A673 (cell line): ENCODE results near the gene TTLL12. TPM values are rescaled to one million over a fixed set of nuclear protein-coding genes. Genes with fewer than 3 reads are reported as not detected.
A peak's percentile ranks its signal among the peaks of the same experiment; 100 is the strongest.

Experiments used
- BruUV-seq: library from RNA; stranded (reverse); fragments of 400-500 nt; replicated peaks from 2 replicates; lab custom pipeline; 2021; lab: Mats Ljungman, UMichigan
- CTCF ChIA-PET: fragments of 300-600 bp; sonication (Branson Sonifier 250); formaldehyde crosslinking; loops from one replicate; lab custom pipeline; 2022; ENCODE audit warnings: antibody characterized with exemption; lab: Charles Lee
- POLR2A ChIA-PET: fragments of 300-600 bp; sonication (Branson Sonifier 250); formaldehyde crosslinking; loops from one replicate; lab custom pipeline; 2022; ENCODE audit warnings: antibody characterized with exemption; ENCODE audit not compliant: low non-redundant PET; lab: Charles Lee
- DNase-seq: peaks from one replicate; pipeline ENCODE4 v3.0.0-alpha.2; 2015; ENCODE audit warnings: low spot score
- H3K27ac ChIP-seq: fragments of 200-600 bp; sonication (generic); 2 replicates; pipeline ENCODE4 v1.5.1; 2016; ENCODE audit warnings: mixed run types, low read depth, mild to moderate bottlenecking, mixed read lengths, antibody characterized with exemption, low read length; ENCODE audit not compliant: poor library complexity, severe bottlenecking
- H3K27me3 ChIP-seq: fragments of 200-600 bp; sonication (generic); replicated peaks from 2 replicates; pipeline ENCODE4 v1.6.1; 2017; ENCODE audit warnings: mixed run types, low read depth, mild to moderate bottlenecking, mixed read lengths, antibody characterized with exemption, low read length; ENCODE audit not compliant: insufficient read depth, poor library complexity
- H3K36me3 ChIP-seq: fragments of 200-600 bp; sonication (generic); 2 replicates; pipeline ENCODE4 v1.6.1; 2016; ENCODE audit warnings: mixed run types, mild to moderate bottlenecking, mixed read lengths, antibody characterized with exemption, low read length; ENCODE audit not compliant: insufficient read depth, poor library complexity, severe bottlenecking
- H3K4me1 ChIP-seq: fragments of 200-600 bp; sonication (generic); 2 replicates; pipeline ENCODE4 v1.6.1; 2017; ENCODE audit warnings: mixed run types, mild to moderate bottlenecking, mixed read lengths, antibody characterized with exemption, low read length; ENCODE audit not compliant: insufficient read depth, poor library complexity, severe bottlenecking
- H3K4me3 ChIP-seq: fragments of 200-600 bp; sonication (generic); 2 replicates; pipeline ENCODE4 v1.5.1; 2016; ENCODE audit warnings: low read depth, mixed run types, mild to moderate bottlenecking, mixed read lengths, low read length; ENCODE audit not compliant: poor library complexity, severe bottlenecking
- H3K9me3 ChIP-seq: fragments of 200-600 bp; sonication (generic); 2 replicates; pipeline ENCODE4 v1.6.1; 2016; ENCODE audit warnings: mixed run types, low read depth, mild to moderate bottlenecking, mixed read lengths, antibody characterized with exemption, low read length; ENCODE audit not compliant: poor library complexity, severe bottlenecking
- CTCF ChIP-seq: fragments of 300-800, 200-600 bp; sonication (generic); conservative IDR thresholded peaks from 2 replicates; pipeline ENCODE4 v1.5.1; 2017; ENCODE audit warnings: low read depth, mild to moderate bottlenecking, antibody characterized with exemption, low read length, moderate library complexity, mixed read lengths
- EZH2 ChIP-seq: fragments of 200-600 bp; sonication (generic); IDR thresholded peaks from 2 replicates; pipeline ENCODE4 v1.6.1; 2017; ENCODE audit warnings: borderline replicate concordance, low read depth, mild to moderate bottlenecking, mixed read lengths, antibody characterized with exemption, low read length; ENCODE audit not compliant: poor library complexity, severe bottlenecking
- intact Hi-C: fragments of 100-400 bp; cut with micrococcal nuclease; formaldehyde crosslinking; loops from one replicate; pipeline ENCODE4 v1.10.0; 2022; ENCODE audit not compliant: unreplicated experiment
- total RNA-seq: library from RNA; stranded (reverse); gene quantifications from 2 replicates; pipeline ENCODE4 v1.2.3, GENCODE V29; 2021

TTLL12 gene
- total RNA-seq, 1 experiment from 2014 or later = 138 TPM

GRCh38 chr22:43154887-43155536 lies 31.9 kb downstream of the TTLL12 start:
- no TSS peak for BruUV-seq
- TF ChIP-seq CTCF (no peak), EZH2 (no peak)
- Histone ChIP-seq H3K27ac (no peak overlapping the region), H3K4me1 (no peaks in the 10 kb centered on the region), H3K27me3 (no peaks in the 10 kb centered on the region), H3K9me3 (no peaks in the 10 kb centered on the region), H3K4me3 (no peak overlapping the region), H3K36me3 (no peaks in the 10 kb centered on the region)
- CTCF ChIA-PET = no interaction called here
- no peak for DNase-seq
- POLR2A ChIA-PET = interaction anchor here (0.5 kb wide), 1 partner anchor 31 kb away, joined by 5 read pairs; no protein-coding TSS in a partner anchor
- intact Hi-C loops = no loop called here

GRCh38 chr22:43153899-43154298 lies 33.0 kb downstream of the TTLL12 start:
- Histone ChIP-seq H3K27ac (no peak overlapping the region), H3K36me3 (no peaks in the 10 kb centered on the region), H3K4me3 (no peak overlapping the region), H3K9me3 (no peaks in the 10 kb centered on the region), H3K4me1 (no peaks in the 10 kb centered on the region), H3K27me3 (no peaks in the 10 kb centered on the region)
- BruUV-seq = no TSS peak
- intact Hi-C loops = no loop called here
- ChIA-PET POLR2A (no interaction called here), CTCF (no interaction called here)
- no peak for DNase-seq
- TF ChIP-seq CTCF = no peak
- TF ChIP-seq EZH2 = no peak

- Histone ChIP-seq H3K9me3 (no peaks in the 10 kb centered on the region), H3K27ac (peak overlapping the region; percentile 70), H3K4me1 (no peaks in the 10 kb centered on the region), H3K36me3 (no peaks in the 10 kb centered on the region), H3K27me3 (no peaks in the 10 kb centered on the region), H3K4me3 (peak overlapping the region; percentile 69)
- ChIA-PET CTCF (interaction anchor here (0.6 kb wide), 1 partner anchor 1473 kb away, joined by 4 read pairs; no protein-coding TSS in a partner anchor), POLR2A (interaction anchor here (0.7 kb wide), 1 partner anchor 1298 kb away, joined by 6 read pairs; no protein-coding TSS in a partner anchor)
- peak; percentile 71 for DNase-seq
- TF ChIP-seq EZH2 (no peak), CTCF (no peak)
- no TSS peak for BruUV-seq
- intact Hi-C loops = no loop called here
Observed at GRCh38 chr22:43152357-43153071, 34.4 kb downstream of the TTLL12 start.
